Nasal cavity respiratory epithelium epithelial cell of viscerocranial mucosa (primary cell): Measurements from ENCODE around the gene DNAJC5G. TPM values are rescaled to one million over a fixed set of nuclear protein-coding genes. Genes with fewer than 3 reads are reported as not detected.

Experiments
- total RNA-seq: library from RNA; depleted of rRNA; stranded (reverse); fragments of >200 nt; gene quantifications from 2 replicates; pipeline ENCODE4 v1.2.3, GENCODE V29; 2014

DNAJC5G gene, protein sequence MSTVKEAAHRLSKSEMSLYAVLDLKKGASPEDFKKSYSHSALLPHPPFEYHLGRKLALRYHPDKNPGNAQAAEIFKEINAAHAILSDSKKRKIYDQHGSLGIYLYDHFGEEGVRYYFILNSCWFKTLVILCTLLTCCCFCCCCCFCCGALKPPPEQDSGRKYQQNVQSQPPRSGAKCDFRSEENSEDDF
- not detected in 2 replicates for total RNA-seq

DNA sequence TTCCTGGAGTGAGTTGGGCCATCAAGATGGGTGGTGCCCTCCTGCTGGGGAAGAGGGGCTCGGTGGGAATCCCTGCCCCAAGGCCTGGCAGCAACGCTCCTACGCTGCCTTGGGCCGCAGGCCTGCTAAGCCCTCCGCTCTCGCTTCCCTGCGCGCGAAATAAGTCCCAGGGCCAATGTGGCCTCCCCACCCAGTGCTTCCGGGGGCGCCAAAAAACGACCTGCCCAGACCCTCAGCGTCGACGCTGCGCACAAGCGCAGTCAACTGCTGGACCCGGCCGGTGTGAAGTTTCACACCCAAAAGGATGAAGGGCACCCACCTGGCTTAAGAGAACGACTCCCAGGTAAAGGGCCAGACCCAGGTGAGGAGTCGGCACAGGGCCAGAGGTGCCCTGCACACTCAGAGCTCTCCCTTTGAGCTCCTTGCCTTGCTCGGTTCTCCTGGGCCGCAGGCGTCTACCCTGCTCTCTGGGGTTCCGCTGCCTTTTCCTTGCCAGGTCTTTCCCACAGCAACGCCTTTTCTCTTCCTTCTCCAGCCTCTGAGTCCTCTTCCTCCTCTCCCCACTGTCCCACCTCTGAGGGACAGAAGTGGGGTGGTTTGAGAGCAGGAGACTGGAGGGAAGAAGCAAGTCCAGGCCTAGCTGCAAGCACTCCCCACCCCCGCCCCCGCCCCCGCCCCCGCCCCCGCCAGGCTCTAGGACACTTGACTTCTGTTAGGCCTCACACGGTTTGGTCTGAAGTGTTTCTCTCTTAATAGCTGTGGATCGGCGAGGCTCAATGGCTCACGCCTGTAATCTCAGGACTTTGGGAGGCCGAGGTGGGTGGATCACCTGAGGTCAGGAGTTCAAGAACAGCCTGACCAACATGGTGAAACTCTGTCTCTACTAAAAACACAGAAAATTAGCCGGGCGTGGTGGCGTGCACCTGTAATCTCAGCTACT is at the start of gene DNAJC5G:
Gene DNAJC5G (plus strand): TSS at position 223 of the 940 bp plus-strand sequence. CDS start 1,296 bp downstream, outside the sequence.

DNA sequence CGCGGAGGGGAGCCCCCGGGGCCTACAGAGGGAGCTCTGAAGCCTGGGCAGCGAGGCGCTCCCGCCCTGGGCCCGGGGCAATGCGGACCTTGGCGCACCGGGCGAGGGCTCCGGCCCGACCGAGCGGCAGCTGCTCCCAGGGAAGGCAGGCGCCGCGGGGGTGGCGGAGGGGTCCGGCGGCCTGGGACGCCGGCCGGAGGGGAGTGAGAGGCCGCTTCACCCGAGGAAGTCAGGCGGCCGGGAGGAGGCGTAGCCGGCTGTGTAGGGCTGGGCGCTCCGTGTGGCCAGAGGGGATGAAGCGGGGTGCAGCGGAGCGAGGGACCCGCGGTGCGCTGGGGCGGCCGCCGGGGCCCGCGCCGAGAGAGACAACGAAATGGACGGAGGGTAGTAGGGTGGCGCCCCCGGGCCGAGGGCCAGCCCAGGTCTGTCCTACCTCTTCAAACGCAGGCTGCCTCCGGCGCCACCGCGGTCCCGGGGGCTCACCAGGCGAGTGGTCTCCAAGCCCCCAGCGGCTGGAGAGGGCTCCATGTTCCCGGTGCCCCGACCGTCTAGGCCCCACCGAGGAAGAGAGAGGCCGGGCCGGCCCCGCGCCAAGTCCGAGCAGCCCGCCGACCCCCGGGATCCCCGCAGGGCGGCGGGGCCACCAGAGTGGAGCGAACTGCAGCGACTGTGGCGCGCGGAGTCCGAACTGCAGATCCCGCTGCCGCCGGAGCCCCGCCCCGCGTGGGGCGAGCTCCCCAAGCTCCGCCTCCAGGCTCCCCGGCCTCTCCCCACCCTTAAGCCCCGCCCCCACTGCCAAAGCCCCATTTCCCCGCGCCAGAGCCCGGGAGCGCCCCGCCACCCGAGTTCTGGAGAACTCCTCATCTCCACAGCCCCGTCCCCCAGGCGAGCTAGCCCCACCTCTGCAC is 12.6 kb upstream of the DNAJC5G start, which contains the start of gene SLC30A3:
Gene SLC30A3 (minus strand): TSS at position 669 of the 908 bp plus-strand sequence. CDS start 141 bp downstream, at position 528.

DNA sequence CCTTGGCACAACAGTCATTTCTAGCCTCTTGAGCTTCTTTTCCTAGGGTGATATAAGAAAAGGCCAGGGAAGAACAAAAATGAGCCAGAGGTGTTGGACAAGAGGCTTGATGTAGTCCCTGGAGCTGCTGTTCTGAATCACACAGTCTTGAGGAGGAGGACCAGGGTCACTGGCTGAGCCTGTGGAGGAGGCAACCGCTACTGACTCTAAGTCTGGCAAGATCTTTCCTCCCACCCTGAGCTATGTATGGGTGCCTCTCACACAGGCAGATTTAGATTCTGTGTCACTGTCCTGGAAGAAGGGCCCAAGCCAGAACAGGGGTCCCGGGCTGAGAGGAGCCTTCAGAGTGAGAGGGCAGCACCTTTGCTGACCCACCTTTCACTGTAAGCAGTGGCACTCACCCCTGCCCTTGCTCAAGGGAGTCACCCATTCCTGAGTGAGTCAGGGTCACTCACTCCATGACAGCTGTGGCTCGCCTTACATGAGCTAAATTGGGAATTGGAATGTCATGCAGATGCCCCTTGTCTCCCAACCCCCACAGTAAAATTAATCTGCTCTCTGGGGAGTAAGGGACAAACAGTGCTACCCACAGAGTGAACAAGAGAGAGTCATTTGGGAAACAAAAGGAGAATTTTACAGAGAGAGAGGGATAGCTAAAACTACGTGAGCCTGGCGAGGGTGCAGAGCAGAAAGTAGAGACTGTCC is 6.8 kb downstream of the DNAJC5G start, which contains the start of gene TRIM54:
Gene TRIM54 (plus strand): TSS at position 575 of the 705 bp plus-strand sequence. CDS start 303 bp downstream, outside the sequence.

DNA sequence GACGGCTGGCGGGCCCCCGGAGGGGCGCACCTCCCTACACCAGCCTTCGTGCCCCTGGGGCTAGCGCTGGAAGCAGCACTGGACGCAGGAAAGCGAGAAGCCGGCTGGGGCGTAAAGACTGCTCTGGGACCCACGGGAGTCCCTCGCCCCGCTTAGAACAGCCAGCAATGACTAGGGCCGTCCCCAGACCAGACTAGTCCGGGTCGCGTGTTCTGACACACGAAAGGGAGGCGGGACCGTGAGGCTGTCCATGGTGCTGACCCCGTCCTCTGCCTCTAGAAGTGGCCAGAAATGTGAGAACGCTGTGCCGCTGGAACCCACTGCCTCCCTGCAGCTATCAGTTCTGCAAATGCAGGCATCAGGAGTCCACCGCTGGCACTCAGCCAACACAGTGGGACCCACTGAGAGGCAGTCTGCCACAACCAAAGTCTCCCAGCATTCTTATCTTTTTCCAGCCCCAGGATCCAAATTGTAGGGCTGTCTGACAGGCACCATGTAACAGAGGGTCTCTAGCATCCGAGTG is 33.2 kb downstream of the DNAJC5G start, which contains the start of gene UCN:
Gene UCN (minus strand): TSS at position 87 of the 523 bp plus-strand sequence. CDS start 550 bp downstream, outside the sequence.

DNA sequence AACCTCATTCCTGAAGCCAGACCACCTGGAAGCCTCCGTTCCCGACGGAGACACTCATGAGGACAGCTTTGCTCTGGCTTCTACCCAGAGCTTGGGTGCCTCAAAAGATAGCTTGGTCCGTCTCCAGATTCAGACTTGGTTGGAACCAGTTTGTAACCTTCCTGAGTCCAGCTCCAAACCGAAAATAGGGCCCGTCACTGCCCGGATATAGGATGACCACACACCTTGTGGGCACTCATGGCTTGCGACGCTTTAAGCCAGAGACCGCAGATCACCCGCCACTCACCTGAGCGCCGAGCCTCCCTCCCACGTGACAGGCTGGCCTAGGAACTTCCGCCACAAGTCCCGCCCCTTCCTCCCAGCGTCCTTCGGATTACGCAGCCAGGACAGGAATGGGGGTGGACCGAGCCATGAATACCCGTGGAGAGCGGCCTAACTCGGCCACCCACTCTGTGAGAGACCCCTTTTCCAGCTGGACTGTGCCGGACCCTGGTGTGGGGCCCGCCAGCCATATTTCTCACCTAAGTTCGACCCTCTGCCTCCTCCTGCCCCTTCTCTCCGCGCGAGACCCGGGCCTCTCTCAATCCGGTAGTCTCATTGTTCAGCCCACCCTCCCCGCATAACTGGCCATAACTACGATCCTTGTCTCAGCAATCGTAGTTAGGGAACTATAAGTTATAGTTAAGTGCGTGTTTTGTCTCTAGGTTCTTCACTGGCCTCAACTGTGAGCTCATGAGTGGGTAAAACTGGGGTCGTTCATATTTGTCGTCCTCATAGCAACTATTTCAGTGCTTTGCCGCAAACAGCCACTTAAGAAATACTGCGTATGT is 47.7 kb downstream of the DNAJC5G start, which contains the start of gene MPV17:
Gene MPV17 (minus strand): TSS at position 332 of the 830 bp plus-strand sequence. CDS start 580 bp downstream, outside the sequence.

Other genes with a start within 250 kb of the DNAJC5G start
- gene TMEM214, start 242.5 kb upstream of the DNAJC5G start, total RNA-seq: 18.5 and 19.6 TPM in 2 replicates
- gene AGBL5, start 223.8 kb upstream of the DNAJC5G start, total RNA-seq: 10.6 and 20.4 TPM in 2 replicates
- gene OST4, start 203.8 kb upstream of the DNAJC5G start, total RNA-seq: 254 and 377 TPM in 2 replicates
- gene EMILIN1, start 196.8 kb upstream of the DNAJC5G start, total RNA-seq: 0.34 and 0.36 TPM in 2 replicates
- gene KHK, start 188.7 kb upstream of the DNAJC5G start, total RNA-seq: 0.34 and 0.78 TPM in 2 replicates
- 1.0 and 1.8 TPM in 2 replicates for gene CGREF1, start 156.3 kb upstream of the DNAJC5G start, total RNA-seq
- not detected in 2 replicates for gene ABHD1, start 151.6 kb upstream of the DNAJC5G start, total RNA-seq
- 39.4 and 82.7 TPM in 2 replicates for gene PREB, start 140.8 kb upstream of the DNAJC5G start, total RNA-seq
- not detected in 2 replicates for gene PRR30, start 136.0 kb upstream of the DNAJC5G start, total RNA-seq
- under 0.01 TPM in 1 of 2 replicates, not detected in the other for gene TCF23, start 126.4 kb upstream of the DNAJC5G start, total RNA-seq
- gene ATRAID, start 63.4 kb upstream of the DNAJC5G start, total RNA-seq: 122 and 193 TPM in 2 replicates
- gene SLC5A6, start 63.2 kb upstream of the DNAJC5G start, total RNA-seq: 22.9 and 34.7 TPM in 2 replicates
- gene CAD, start 58.1 kb upstream of the DNAJC5G start, total RNA-seq: 34.9 and 61.9 TPM in 2 replicates
- gene SLC30A3, start 12.4 kb upstream of the DNAJC5G start, total RNA-seq: not detected in 2 replicates
- gene TRIM54, start 7.0 kb downstream of the DNAJC5G start, total RNA-seq: not detected in 2 replicates
- gene UCN, start 33.0 kb downstream of the DNAJC5G start, total RNA-seq: 1.0 and 1.1 TPM in 2 replicates
- 43.7 and 44.1 TPM in 2 replicates for gene MPV17, start 47.7 kb downstream of the DNAJC5G start, total RNA-seq
- 26.0 and 33.6 TPM in 2 replicates for gene GTF3C2, start 81.3 kb downstream of the DNAJC5G start, total RNA-seq
- gene EIF2B4, start 94.9 kb downstream of the DNAJC5G start, total RNA-seq: 28.6 and 32.8 TPM in 2 replicates
- gene SNX17, start 95.2 kb downstream of the DNAJC5G start, total RNA-seq: 79.7 and 108 TPM in 2 replicates
- gene ZNF513, start 105.3 kb downstream of the DNAJC5G start, total RNA-seq: 11.9 and 12.6 TPM in 2 replicates
- 115 and 118 TPM in 2 replicates for gene PPM1G, start 134.2 kb downstream of the DNAJC5G start, total RNA-seq
- gene NRBP1, start 153.2 kb downstream of the DNAJC5G start, total RNA-seq: 103 and 125 TPM in 2 replicates
- 13.3 and 13.9 TPM in 2 replicates for gene KRTCAP3, start 166.9 kb downstream of the DNAJC5G start, total RNA-seq
- gene IFT172, start 214.3 kb downstream of the DNAJC5G start, total RNA-seq: 5.1 and 11.4 TPM in 2 replicates
- 2.8 and 6.8 TPM in 2 replicates for gene FNDC4, start 219.8 kb downstream of the DNAJC5G start, total RNA-seq
- gene GCKR, start 221.4 kb downstream of the DNAJC5G start, total RNA-seq: under 0.01 TPM in 1 of 2 replicates, not detected in the other